GM12878 (cell line): ENCODE data around the gene TBP. TPM values are rescaled to one million over a fixed set of nuclear protein-coding genes. Genes with fewer than 3 reads are reported as not detected.

Experiments used
- ATAC-seq: fragments of 200-7000 bp; cut with Tn5 transposase; 3 replicates; pipeline ENCODE4 v1.9.1; 2020; ENCODE audit warnings: mild to moderate bottlenecking, moderate library complexity
- BruUV-seq: library from RNA; stranded (reverse); fragments of 400-500 nt; replicated peaks from 2 replicates; lab custom pipeline; 2021; lab: Mats Ljungman, UMichigan
- CTCF ChIA-PET: fragments of 300-600 bp; sonication (Branson Sonifier 250); formaldehyde crosslinking; extraction: SDS; loops from one replicate; lab custom pipeline; 2021; ENCODE audit warnings: inconsistent platforms; lab: Yijun Ruan, JAX
- POLR2A ChIA-PET: fragments of 350-600 bp; formaldehyde crosslinking; extraction: SDS; loops from one replicate; lab custom pipeline; 2021; ENCODE audit warnings: inconsistent platforms; lab: Charles Lee
- RAD21 ChIA-PET: fragments of 300-600 bp; sonication (Branson Sonifier 250); formaldehyde crosslinking; loops from one replicate; lab custom pipeline; 2023; ENCODE audit warnings: antibody characterized with exemption; ENCODE audit not compliant: unreplicated experiment; lab: Charles Lee
- SMC1A ChIA-PET: fragments of 300-600 bp; sonication (Branson Sonifier 250); formaldehyde crosslinking; loops from one replicate; lab custom pipeline; 2023; ENCODE audit not compliant: unreplicated experiment, uncharacterized antibody; lab: Charles Lee
- DNase-seq: peaks from one replicate; pipeline ENCODE4 v3.0.0-alpha.2; 2011; ENCODE audit warnings: low read depth, low spot score
- FAIRE-seq: peaks from 3 replicates; lab custom pipeline; 2011; peaks lifted over from hg19 to GRCh38; lab: Jason Lieb, UNC
- H2AFZ ChIP-seq: 2 replicates; pipeline ENCODE4 v1.6.0; 2011; ENCODE audit warnings: low read depth, low read length, control low read depth; ENCODE audit not compliant: control insufficient read depth
- H3K27ac ChIP-seq: 2 replicates; pipeline ENCODE4 v1.5.1; 2011; ENCODE audit warnings: control low read depth; ENCODE audit not compliant: control insufficient read depth, insufficient read depth
- H3K27me3 ChIP-seq, 2 experiments: replicated peaks in 1 of 2; 2 replicates each; pipeline versions ENCODE4 v1.6.0 to v1.6.1; 2011; ENCODE audit warnings: low read length in 1 of 2; ENCODE audit not compliant: control insufficient read depth in 2 of 2, insufficient read depth in 2 of 2
- H3K36me3 ChIP-seq, 2 experiments: 2 replicates each; pipeline ENCODE4 v1.5.1; 2011; ENCODE audit warnings: low read length in 1 of 2; ENCODE audit not compliant: control insufficient read depth in 2 of 2, insufficient read depth in 2 of 2
- H3K4me1 ChIP-seq: 2 replicates; pipeline ENCODE4 v1.6.1; 2011; ENCODE audit warnings: mild to moderate bottlenecking, low read length, moderate library complexity, mixed read lengths; ENCODE audit not compliant: control insufficient read depth, insufficient read depth
- H3K4me2 ChIP-seq: 2 replicates; pipeline ENCODE4 v1.6.0; 2011; ENCODE audit warnings: control low read depth; ENCODE audit not compliant: control insufficient read depth, insufficient read depth
- H3K4me3 ChIP-seq: fragments of 200-600 bp; sonication (generic); 2 replicates; pipeline ENCODE4 v1.5.1; 2016
- H3K79me2 ChIP-seq: 2 replicates; pipeline ENCODE4 v1.6.0; 2011; ENCODE audit warnings: low read length; ENCODE audit not compliant: control insufficient read depth, insufficient read depth
- H3K9ac ChIP-seq: 2 replicates; pipeline ENCODE4 v1.8.0; 2011; ENCODE audit warnings: low read length, control low read depth, mixed read lengths; ENCODE audit not compliant: control insufficient read depth, insufficient read depth
- H3K9me3 ChIP-seq: replicated peaks from 3 replicates; pipeline ENCODE4 v1.5.1; 2011; ENCODE audit warnings: mild to moderate bottlenecking, low read length; ENCODE audit not compliant: control insufficient read depth, insufficient read depth
- H4K20me1 ChIP-seq: 2 replicates; pipeline ENCODE4 v1.6.0; 2011; ENCODE audit not compliant: control insufficient read depth, insufficient read depth
- BCL11A ChIP-seq: IDR thresholded peaks from 2 replicates; pipeline ENCODE4 v1.6.1; 2011; ENCODE audit warnings: low read depth, low read length
- BCL3 ChIP-seq: IDR thresholded peaks from 2 replicates; pipeline ENCODE4 v1.6.1; 2011; ENCODE audit warnings: borderline replicate concordance, low read depth, mild to moderate bottlenecking, moderate library complexity, low read length; ENCODE audit not compliant: insufficient read depth, poor library complexity, severe bottlenecking
- ESRRA ChIP-seq: IDR thresholded peaks from 2 replicates; pipeline ENCODE4 v1.6.1; 2012; ENCODE audit warnings: mild to moderate bottlenecking, low read length, improper control_type of control experiment
- IKZF1 ChIP-seq: fragments of 450-650 bp; conservative IDR thresholded peaks from 2 replicates; pipeline ENCODE4 v1.6.1; 2017; ENCODE audit warnings: antibody characterized with exemption, mild to moderate bottlenecking
- IRF3 ChIP-seq: fragments of 450-650 bp; IDR thresholded peaks from 2 replicates; pipeline ENCODE4 v1.6.1; 2014; ENCODE audit warnings: mild to moderate bottlenecking
- IRF4 ChIP-seq: IDR thresholded peaks from 2 replicates; pipeline ENCODE4 v1.6.1; 2011; ENCODE audit warnings: low read depth, low read length
- KDM1A ChIP-seq: fragments of 200-600 bp; sonication (generic); IDR thresholded peaks from 2 replicates; pipeline ENCODE4 v1.6.1; 2016; ENCODE audit warnings: borderline replicate concordance
- MEF2B ChIP-seq: fragments of 450-650 bp; IDR thresholded peaks from 2 replicates; pipeline ENCODE4 v1.6.1; 2018; ENCODE audit warnings: mild to moderate bottlenecking, moderate library complexity; ENCODE audit not compliant: partially characterized antibody, poor library complexity, severe bottlenecking
- MLLT1 ChIP-seq: fragments of 450-650 bp; IDR thresholded peaks from 2 replicates; pipeline ENCODE4 v1.6.1; 2016; ENCODE audit warnings: mild to moderate bottlenecking
- MTA2 ChIP-seq: fragments of 450-650 bp; IDR thresholded peaks from 2 replicates; pipeline ENCODE4 v1.6.1; 2016; ENCODE audit warnings: low read depth, mild to moderate bottlenecking, moderate library complexity
- MYC ChIP-seq: IDR thresholded peaks from 2 replicates; pipeline ENCODE4 v1.6.1; 2011; ENCODE audit warnings: mild to moderate bottlenecking, low read length, moderate library complexity, inconsistent platforms; ENCODE audit not compliant: insufficient read depth, insufficient replicate concordance, insufficient read length, severe bottlenecking
- NFYA ChIP-seq: IDR thresholded peaks from 2 replicates; pipeline ENCODE4 v1.6.1; 2011; ENCODE audit warnings: low read depth, mild to moderate bottlenecking, low read length, improper control_type of control experiment, borderline replicate concordance
- POLR2A ChIP-seq: IDR thresholded peaks from 2 replicates; pipeline ENCODE4 v1.6.1; 2011; ENCODE audit warnings: low read depth, mild to moderate bottlenecking, low read length
- RUNX3 ChIP-seq: IDR thresholded peaks from 2 replicates; pipeline ENCODE4 v1.6.1; 2012; ENCODE audit warnings: low read length, inconsistent platforms
- SMC3 ChIP-seq: IDR thresholded peaks from 2 replicates; pipeline ENCODE4 v1.6.1; 2011; ENCODE audit warnings: low read length, improper control_type of control experiment, borderline replicate concordance
- SREBF2 ChIP-seq: IDR thresholded peaks from 2 replicates; pipeline ENCODE4 v1.6.1; 2012; ENCODE audit warnings: mild to moderate bottlenecking, low read length
- STAT1 ChIP-seq: fragments of 450-650 bp; conservative IDR thresholded peaks from 2 replicates; pipeline ENCODE4 v1.6.1; 2014; ENCODE audit warnings: antibody characterized with exemption, mild to moderate bottlenecking
- TCF12 ChIP-seq: IDR thresholded peaks from 2 replicates; pipeline ENCODE4 v1.6.1; 2011; ENCODE audit warnings: low read depth, mild to moderate bottlenecking, low read length
- ZBED1 ChIP-seq: IDR thresholded peaks from 2 replicates; pipeline ENCODE4 v1.6.1; 2016; ENCODE audit warnings: borderline replicate concordance
- WGBS: methylation state at CpG from one replicate; pipeline ENCODE4 v1.1.6; 2016; ENCODE audit warnings: low lambda C conversion rate; ENCODE audit not compliant: insufficient replicate concordance, insufficient coverage; ENCODE audit errors: missing lambda C conversion rate; 5-methylcytosine and 5-hydroxymethylcytosine counted together
- in situ Hi-C: fragments of 300-500 bp; cut with MboI; formaldehyde crosslinking; loops from 9 replicates; pipeline ENCODE4 v1.14.3; 2018; ENCODE audit warnings: mixed read lengths
- intact Hi-C: fragments of 100-400 bp; cut with micrococcal nuclease; formaldehyde crosslinking; loops from one replicate; pipeline ENCODE4 v1.14.2; 2022; ENCODE audit not compliant: unreplicated experiment
- polyA plus RNA-seq, 11 experiments: library from polyadenylated mRNA; depleted of rRNA in 4 of 11; unstranded in 6 of 11; stranded (reverse) in 5 of 11; fragments of >200 nt; fragmentation: Nextera tagmentation in 4 of 11; fragmentation: Illumina TruSeq in 1 of 11; extraction: Ambion mirVana in 4 of 11; extraction: Trizol in 1 of 11; gene quantifications; 1 replicate in 1 of 11; 2 replicates in 10 of 11; pipeline versions ENCODE4 v1.2.1 to v1.2.3, GENCODE V29; 2011 to 2016; ENCODE audit warnings: inconsistent platforms in 2 of 11, missing spikeins in 2 of 11, low read depth in 1 of 11
- total RNA-seq, 4 experiments: library from RNA; depleted of rRNA in 3 of 4; stranded (reverse); fragments of >200 nt in 3 of 4; fragmentation: Illumina TruSeq in 1 of 4; extraction: Trizol in 1 of 4; gene quantifications; 2 replicates each; pipeline versions ENCODE4 v1.2.1 to v1.2.3, GENCODE V29; 2013 to 2021

TBP gene
- total and polyA plus RNA-seq, 10 of the 15 experiments (the other 5 are each of a cell fraction or from before 2014, with no cell fraction given) = 13.6 to 39.5 (median 26.5) TPM

GRCh38 chr6:170590725-170591124, 36.6 kb downstream of the TBP start:
- BruUV-seq = no TSS peak
- ATAC-seq (no peak), DNase-seq (no peak), FAIRE-seq (no peak)
- 4% methylated on average over 1 of the region's 1 CpG for WGBS
- ChIA-PET POLR2A (no interaction called here), CTCF (no interaction called here), RAD21 (no interaction called here)
- no peak overlapping the region for H3K27ac ChIP-seq
- no peak overlapping the region for H3K4me3 ChIP-seq
- no peaks in the 10 kb centered on the region for H3K27me3 ChIP-seq
- intact Hi-C loops = no loop called here
- no peaks in the 10 kb centered on the region for H3K36me3 ChIP-seq
- H4K20me1 ChIP-seq = no peaks in the 10 kb centered on the region
- no peaks in the 10 kb centered on the region; the same call in 1 of the 3 replicates for H3K9me3 ChIP-seq
- no peak overlapping the region for H3K4me2 ChIP-seq
- peaks cover under 1% of the 10 kb centered on the region; the same call in 1 of the 2 replicates for H3K4me1 ChIP-seq
- no peak for TF ChIP-seq ZBED1
- no peak for TF ChIP-seq IKZF1
- no peak for TF ChIP-seq TCF12
- no peak for TF ChIP-seq SREBF2
- TF ChIP-seq MEF2B = no peak
- no peak for TF ChIP-seq MLLT1
- TF ChIP-seq ESRRA = no peak
- TF ChIP-seq STAT1 = no peak
- TF ChIP-seq NFYA = no peak
- no peak for TF ChIP-seq MTA2
- TF ChIP-seq MYC = no peak
- no peak for TF ChIP-seq POLR2A
- TF ChIP-seq KDM1A = no peak
- no peak for TF ChIP-seq IRF4
- no peak for TF ChIP-seq SMC3
- no peak for TF ChIP-seq BCL3
- no peak for TF ChIP-seq RUNX3
- TF ChIP-seq IRF3 = no peak
- TF ChIP-seq BCL11A = no peak
- TF ChIP-seq, all 136 proteins: peak for 0
- SMC1A ChIA-PET = no interaction called here
- no peaks in the 10 kb centered on the region for H3K79me2 ChIP-seq
- H2AFZ ChIP-seq = no peak overlapping the region
- no peak overlapping the region for H3K9ac ChIP-seq
- in situ Hi-C loops = no loop called here
